Upper lobe of left lung (tissue), 4 donors: ENCODE measurements around the gene ABR.

ENCODE experiments used
- CTCF ChIP-seq, 6 experiments: fragments of 450-650 bp in 4 of 6; fragments of 200-600 bp in 2 of 6; sonication (generic) in 2 of 6; IDR thresholded peaks; one replicate each; pipeline ENCODE4 v1.5.1; 2016 to 2019; ENCODE audit warnings: antibody characterized with exemption in 6 of 6
- EP300 ChIP-seq, 4 donors: sonication (generic); formaldehyde crosslinking; IDR thresholded peaks; one replicate each; pipeline ENCODE4 v1.5.1; 2017; ENCODE audit warnings: antibody characterized with exemption in 4 of 4, control low read depth in 2 of 4
- POLR2A ChIP-seq, 4 donors: fragments of 450-650 bp; IDR thresholded peaks; one replicate each; pipeline ENCODE4 v1.5.1; 2016 to 2017; ENCODE audit warnings: antibody characterized with exemption in 4 of 4, mild to moderate bottlenecking in 2 of 4
- POLR2AphosphoS5 ChIP-seq, 2 donors: sonication (generic); formaldehyde crosslinking; IDR thresholded peaks; one replicate each; pipeline ENCODE4 v1.5.1; 2017; ENCODE audit warnings: antibody characterized with exemption in 2 of 2

- TF ChIP-seq POLR2A (IDR thresholded peaks at IDR 0.05), result no peak
- TF ChIP-seq CTCF (IDR thresholded peaks at IDR 0.05), result no peak
- no peak for TF ChIP-seq POLR2AphosphoS5 (IDR thresholded peaks at IDR 0.05)
- no peak for TF ChIP-seq EP300 (IDR thresholded peaks at IDR 0.05)
Observed at GRCh38 chr17:1025733-1026598, 153.8 kb downstream of the ABR start.
